Neural cell (in vitro differentiated cells): Measurements from ENCODE around the gene FAM170A. TPM values are rescaled to one million over a fixed set of nuclear protein-coding genes. Genes with fewer than 3 reads are reported as not detected.

Source experiments
- H2AFZ ChIP-seq: fragments of 200-600, 300-800 bp; sonication (generic), shearing (Covaris generic); 2 replicates; pipeline ENCODE4 v1.6.0; 2014; ENCODE audit warnings: low read depth, mild to moderate bottlenecking, antibody characterized with exemption, low read length, moderate library complexity
- H3F3A ChIP-seq: fragments of 200-600 bp; shearing (Covaris generic); 2 replicates; pipeline ENCODE4 v1.6.1; 2016; ENCODE audit warnings: mild to moderate bottlenecking, moderate library complexity, mixed read lengths, antibody characterized with exemption, low read length; ENCODE audit not compliant: insufficient read depth, poor library complexity, severe bottlenecking
- H3K27ac ChIP-seq: fragments of 200-600, 300-800 bp; sonication (generic), shearing (Covaris generic); 2 replicates; pipeline ENCODE4 v1.5.1; 2014; ENCODE audit warnings: mild to moderate bottlenecking, low read length, moderate library complexity
- H3K27me3 ChIP-seq: fragments of 300-800, 200-600 bp; sonication (generic), shearing (Covaris generic); 2 replicates; pipeline ENCODE4 v1.6.0; 2014; ENCODE audit warnings: mild to moderate bottlenecking, low read depth, low read length, moderate library complexity; ENCODE audit not compliant: insufficient read depth
- H3K36me3 ChIP-seq: fragments of 300-800, 200-600 bp; sonication (generic), shearing (Covaris generic); 2 replicates; pipeline ENCODE4 v1.5.1; 2014; ENCODE audit warnings: mild to moderate bottlenecking, antibody characterized with exemption, low read length, moderate library complexity; ENCODE audit not compliant: insufficient read depth
- H3K4me2 ChIP-seq: fragments of 300-800, 200-600 bp; sonication (generic), shearing (Covaris generic); 2 replicates; pipeline ENCODE4 v1.6.0; 2014; ENCODE audit warnings: mild to moderate bottlenecking, low read length
- H3K4me3 ChIP-seq: fragments of 300-800, 200-600 bp; sonication (generic), shearing (Covaris generic); 2 replicates; pipeline ENCODE4 v1.5.1; 2014; ENCODE audit warnings: mild to moderate bottlenecking, low read length, moderate library complexity
- H3K79me2 ChIP-seq: fragments of 200-600 bp; shearing (Covaris generic); replicated peaks from 2 replicates; pipeline ENCODE4 v1.6.0; 2014; ENCODE audit warnings: mild to moderate bottlenecking, low read length, moderate library complexity; ENCODE audit not compliant: insufficient read depth
- H3K9ac ChIP-seq: fragments of 300-800, 200-600 bp; sonication (generic), shearing (Covaris generic); 2 replicates; pipeline ENCODE4 v1.6.1; 2016; ENCODE audit warnings: mild to moderate bottlenecking, low read length, mixed read lengths
- H3K9me2 ChIP-seq: fragments of 200-600 bp; shearing (Covaris generic); 2 replicates; pipeline ENCODE4 v1.6.1; 2016; ENCODE audit warnings: mild to moderate bottlenecking, low read length, mixed read lengths; ENCODE audit not compliant: insufficient read depth
- H3K9me3 ChIP-seq: fragments of 200-600, 300-800 bp; sonication (generic), shearing (Covaris generic); 2 replicates; pipeline ENCODE4 v1.6.1; 2016; ENCODE audit warnings: mild to moderate bottlenecking, mixed run types, low read length, moderate library complexity, mixed read lengths
- H4K20me1 ChIP-seq: fragments of 200-600 bp; shearing (Covaris generic); 2 replicates; pipeline ENCODE4 v1.6.1; 2016; ENCODE audit warnings: mild to moderate bottlenecking, mixed run types; ENCODE audit not compliant: insufficient read depth
- CTCF ChIP-seq: fragments of 450-650 bp; IDR thresholded peaks from 2 replicates; pipeline ENCODE4 v1.5.1; 2014; ENCODE audit warnings: antibody characterized with exemption, mild to moderate bottlenecking, moderate library complexity; ENCODE audit not compliant: poor library complexity, severe bottlenecking
- EP300 ChIP-seq: fragments of 450-650 bp; conservative IDR thresholded peaks from 2 replicates; pipeline ENCODE4 v1.6.1; 2014; ENCODE audit warnings: antibody characterized with exemption, mild to moderate bottlenecking, moderate library complexity; ENCODE audit not compliant: poor library complexity, severe bottlenecking
- EZH2 ChIP-seq: fragments of 200-600, 300-800 bp; shearing (Covaris generic), sonication (generic); IDR thresholded peaks from 2 replicates; pipeline ENCODE4 v1.6.1; 2014; ENCODE audit warnings: antibody characterized with exemption, low read length, borderline replicate concordance, mild to moderate bottlenecking; ENCODE audit not compliant: insufficient read depth, poor library complexity, severe bottlenecking
- MXI1 ChIP-seq: fragments of 450-650 bp; conservative IDR thresholded peaks from 2 replicates; pipeline ENCODE4 v1.6.1; 2014; ENCODE audit warnings: antibody characterized with exemption, mild to moderate bottlenecking; ENCODE audit not compliant: poor library complexity, severe bottlenecking
- POLR2AphosphoS5 ChIP-seq: IDR thresholded peaks from 2 replicates; pipeline ENCODE4 v1.6.1; 2012
- RAD21 ChIP-seq: fragments of 450-650 bp; conservative IDR thresholded peaks from 2 replicates; pipeline ENCODE4 v1.6.1; 2014; ENCODE audit warnings: antibody characterized with exemption, mild to moderate bottlenecking, moderate library complexity
- REST ChIP-seq: IDR thresholded peaks from 2 replicates; pipeline ENCODE4 v1.6.1; 2012; ENCODE audit warnings: borderline replicate concordance
- SMC3 ChIP-seq: fragments of 450-650 bp; conservative IDR thresholded peaks from 2 replicates; pipeline ENCODE4 v1.6.1; 2014; ENCODE audit warnings: antibody characterized with exemption, mild to moderate bottlenecking, moderate library complexity; ENCODE audit not compliant: poor library complexity
- TAF1 ChIP-seq: IDR thresholded peaks from 2 replicates; pipeline ENCODE4 v1.6.1; 2012; ENCODE audit warnings: low read depth
- polyA plus RNA-seq: library from polyadenylated mRNA; depleted of rRNA; stranded (reverse); fragments of >200 nt; gene quantifications from 2 replicates; pipeline ENCODE4 v1.2.3, GENCODE V29; 2014

FAM170A gene
- polyA plus RNA-seq, 1 donor from 2014 or later = not detected

- Histone ChIP-seq H3K9me2 (no peaks in the 10 kb centered on the region), H3K36me3 (no peaks in the 10 kb centered on the region), H3K27ac (no peak overlapping the region), H3F3A (no peaks in the 10 kb centered on the region), H3K27me3 (no peaks in the 10 kb centered on the region), H2AFZ (no peak overlapping the region), H3K4me3 (no peak overlapping the region), H3K4me2 (no peak overlapping the region), H3K79me2 (no peaks in the 10 kb centered on the region), H4K20me1 (no peaks in the 10 kb centered on the region), H3K9ac (no peak overlapping the region), H3K9me3 (no peaks in the 10 kb centered on the region)
- no peak for TF ChIP-seq RAD21
- TF ChIP-seq MXI1 = no peak
- no peak for TF ChIP-seq REST
- TF ChIP-seq EP300 = no peak
- TF ChIP-seq EZH2 = no peak
- no peak for TF ChIP-seq SMC3
- TF ChIP-seq POLR2AphosphoS5 = no peak
- TF ChIP-seq TAF1 = no peak
- TF ChIP-seq CTCF = no peak
These were observed 15.4 kb upstream of the FAM170A start for GRCh38 chr5:119613937-119614336.

GRCh38 chr5:119614838-119615237 lies 14.5 kb upstream of the FAM170A start:
- no peaks in the 10 kb centered on the region for H3K36me3 ChIP-seq
- no peaks in the 10 kb centered on the region for H3F3A ChIP-seq
- no peak overlapping the region for H3K27ac ChIP-seq
- no peaks in the 10 kb centered on the region for H3K79me2 ChIP-seq
- H4K20me1 ChIP-seq = no peaks in the 10 kb centered on the region
- no peak for TF ChIP-seq EZH2
- TF ChIP-seq SMC3 = no peak
- no peak for TF ChIP-seq REST
- no peak for TF ChIP-seq CTCF
- no peak for TF ChIP-seq POLR2AphosphoS5
- no peak for TF ChIP-seq TAF1
- no peak for TF ChIP-seq MXI1
- no peak for TF ChIP-seq RAD21
- no peak for TF ChIP-seq EP300
- no peak overlapping the region for H3K9ac ChIP-seq
- H3K9me2 ChIP-seq = no peaks in the 10 kb centered on the region
- H3K9me3 ChIP-seq = no peaks in the 10 kb centered on the region
- H3K4me2 ChIP-seq = no peak overlapping the region
- no peak overlapping the region for H3K4me3 ChIP-seq
- no peak overlapping the region for H2AFZ ChIP-seq
- no peaks in the 10 kb centered on the region for H3K27me3 ChIP-seq
